ENCODE results near the gene BCL11A.

Gene BCL11A

DNA sequence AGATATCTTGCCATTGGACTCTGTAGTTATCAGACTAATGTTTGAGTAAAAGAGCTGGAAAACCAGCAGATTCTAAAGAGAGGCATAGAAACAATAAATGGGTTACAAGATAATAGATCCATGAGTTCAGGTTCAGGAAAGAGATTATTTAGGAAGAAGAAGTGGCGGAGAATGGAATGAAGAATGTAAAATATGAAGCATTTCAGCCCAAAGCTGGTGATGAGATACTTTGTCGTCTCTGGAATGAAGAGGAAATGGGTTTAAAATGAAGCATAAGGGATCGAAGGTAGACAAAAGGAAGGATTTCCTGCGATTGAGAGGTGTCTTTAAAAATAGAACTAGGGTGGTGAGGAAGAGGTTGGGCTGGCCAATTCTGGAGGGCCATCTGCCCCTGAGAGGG is 36.6 kb downstream of the BCL11A start:
- no peak for TF ChIP-seq YY1 (IDR thresholded peaks at IDR 0.05; ENCODE audit: low read depth)
- TF ChIP-seq EGR1 (IDR thresholded peaks at IDR 0.05) = no peak
- TF ChIP-seq NFIC (IDR thresholded peaks at IDR 0.05) = no peak
- TF ChIP-seq, protein P1, sequence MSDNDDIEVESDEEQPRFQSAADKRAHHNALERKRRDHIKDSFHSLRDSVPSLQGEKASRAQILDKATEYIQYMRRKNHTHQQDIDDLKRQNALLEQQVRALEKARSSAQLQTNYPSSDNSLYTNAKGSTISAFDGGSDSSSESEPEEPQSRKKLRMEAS (IDR thresholded peaks at IDR 0.05) = no peak
- TF ChIP-seq FOXM1 (IDR thresholded peaks at IDR 0.05; ENCODE audit: borderline replicate concordance, low read depth) = no peak
- no peak for TF ChIP-seq EP300 (IDR thresholded peaks at IDR 0.05; ENCODE audit: borderline replicate concordance)
- TF ChIP-seq ZBTB7A (IDR thresholded peaks at IDR 0.05; ENCODE audit: low read depth) = no peak

DNA sequence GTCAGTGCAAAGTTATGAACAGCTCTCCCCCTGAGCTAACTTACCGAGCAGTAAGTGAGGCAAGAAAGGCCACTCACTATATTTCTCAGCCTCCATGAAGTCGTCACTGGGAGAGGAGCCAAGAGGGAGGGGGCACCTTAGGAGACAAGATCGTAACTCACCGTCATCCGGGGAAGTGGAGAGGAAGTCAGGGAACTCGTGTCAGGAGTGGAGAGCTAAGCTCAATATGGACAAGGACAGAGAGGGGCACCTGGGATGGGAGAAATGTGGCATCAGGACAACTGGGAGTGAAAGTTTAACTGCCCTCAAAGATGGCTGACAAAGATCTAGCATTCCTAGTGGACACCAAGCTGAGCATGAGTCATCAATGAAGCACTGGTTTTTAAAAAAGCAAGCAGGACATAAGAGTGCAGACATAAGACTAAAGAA is 37.1 kb downstream of the BCL11A start:
- TF ChIP-seq, protein P2, sequence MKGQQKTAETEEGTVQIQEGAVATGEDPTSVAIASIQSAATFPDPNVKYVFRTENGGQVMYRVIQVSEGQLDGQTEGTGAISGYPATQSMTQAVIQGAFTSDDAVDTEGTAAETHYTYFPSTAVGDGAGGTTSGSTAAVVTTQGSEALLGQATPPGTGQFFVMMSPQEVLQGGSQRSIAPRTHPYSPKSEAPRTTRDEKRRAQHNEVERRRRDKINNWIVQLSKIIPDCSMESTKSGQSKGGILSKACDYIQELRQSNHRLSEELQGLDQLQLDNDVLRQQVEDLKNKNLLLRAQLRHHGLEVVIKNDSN (IDR thresholded peaks at IDR 0.05) = no peak
- no peak for TF ChIP-seq CREB1 (IDR thresholded peaks at IDR 0.05; ENCODE audit: low read depth)
- no peak for TF ChIP-seq RAD21 (IDR thresholded peaks at IDR 0.05; ENCODE audit: low read depth)

DNA sequence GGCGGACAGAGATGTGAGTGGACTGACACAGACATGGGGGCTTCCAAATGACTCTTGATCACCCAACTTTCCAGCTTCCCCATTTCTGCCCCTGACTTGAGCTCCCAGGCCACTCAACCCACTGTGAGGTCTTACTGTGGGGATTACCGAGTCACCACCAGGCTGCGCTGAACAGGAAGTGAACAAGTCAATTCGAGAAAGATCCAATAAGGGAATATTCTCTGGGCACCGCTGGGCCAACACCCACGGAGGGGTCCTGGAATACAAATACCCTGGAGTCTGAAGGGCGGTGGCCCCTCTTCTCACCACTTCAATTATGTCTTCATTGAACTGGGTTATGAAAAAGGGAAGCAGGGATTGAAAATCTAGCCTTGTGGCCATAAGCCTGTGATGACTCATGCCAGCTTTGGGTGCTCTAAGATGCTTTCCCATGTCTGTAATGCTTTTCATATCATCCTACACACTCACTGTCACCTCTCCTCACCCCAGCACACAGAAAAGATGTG is 37.7 kb downstream of the BCL11A start:
- no peak for TF ChIP-seq ZBTB7A (IDR thresholded peaks at IDR 0.05; ENCODE audit: low read depth)
- no peak for TF ChIP-seq EGR1 (IDR thresholded peaks at IDR 0.05)
- no peak for TF ChIP-seq YY1 (IDR thresholded peaks at IDR 0.05; ENCODE audit: low read depth)
- no peak for TF ChIP-seq NFIC (IDR thresholded peaks at IDR 0.05)
- TF ChIP-seq, protein P2 (IDR thresholded peaks at IDR 0.05) = no peak
- TF ChIP-seq CEBPB (IDR thresholded peaks at IDR 0.05) = no peak
- TF ChIP-seq TEAD4 (IDR thresholded peaks at IDR 0.05) = no peak
- TF ChIP-seq RAD21 (IDR thresholded peaks at IDR 0.05; ENCODE audit: low read depth) = no peak

DNA sequence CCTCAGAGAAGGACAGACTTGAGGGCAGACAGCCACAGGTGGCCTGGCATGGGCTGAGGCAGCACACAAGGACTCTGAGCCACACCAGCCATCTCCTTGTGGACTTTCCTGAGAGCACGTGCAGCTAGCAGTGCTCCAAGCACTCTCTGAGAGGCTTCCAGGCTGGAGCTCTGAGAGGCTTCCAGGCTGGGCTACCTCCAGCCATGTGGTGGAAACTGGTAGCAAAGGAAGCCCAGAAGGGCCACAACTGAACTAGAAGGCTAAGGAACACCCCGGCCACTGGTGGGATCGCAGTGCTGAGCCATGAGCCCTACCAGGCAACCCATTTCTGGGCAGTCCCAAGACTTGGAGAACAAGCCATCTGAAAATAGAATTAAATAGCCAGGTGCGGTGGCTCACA is 39.5 kb downstream of the BCL11A start:
- no peak for TF ChIP-seq CREB1 (IDR thresholded peaks at IDR 0.05; ENCODE audit: low read depth)
- no peak for TF ChIP-seq YY1 (IDR thresholded peaks at IDR 0.05; ENCODE audit: low read depth)
- TF ChIP-seq, protein P2 (IDR thresholded peaks at IDR 0.05) = no peak
- TF ChIP-seq RAD21 (IDR thresholded peaks at IDR 0.05; ENCODE audit: low read depth) = no peak
- no peak for TF ChIP-seq EP300 (IDR thresholded peaks at IDR 0.05; ENCODE audit: borderline replicate concordance)
- TF ChIP-seq ZBTB7A (IDR thresholded peaks at IDR 0.05; ENCODE audit: low read depth) = no peak
- TF ChIP-seq, protein P1 (IDR thresholded peaks at IDR 0.05) = no peak

DNA sequence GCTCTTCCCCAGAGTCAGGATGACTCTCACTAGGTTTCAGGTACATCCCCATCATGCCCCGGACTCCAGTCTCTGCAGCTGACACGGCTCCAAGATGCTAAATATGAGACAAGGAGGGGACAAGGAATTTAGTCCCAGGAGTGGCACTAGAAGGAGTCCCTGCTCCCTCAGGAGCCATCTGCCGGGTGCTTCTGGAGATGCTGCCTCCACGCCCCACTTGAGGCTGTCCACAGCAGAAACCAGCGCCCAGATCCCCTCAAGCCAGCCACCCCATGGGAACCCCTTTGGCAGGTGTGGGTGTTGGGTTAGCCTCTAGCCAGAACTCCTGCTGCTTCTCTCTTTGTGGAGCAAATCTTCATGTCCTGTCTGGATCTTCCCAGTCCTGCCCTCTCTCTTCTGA is 40.3 kb downstream of the BCL11A start:
- TF ChIP-seq, protein P2 (IDR thresholded peaks at IDR 0.05) = no peak
- TF ChIP-seq CEBPB (IDR thresholded peaks at IDR 0.05) = no peak
- TF ChIP-seq RAD21 (IDR thresholded peaks at IDR 0.05; ENCODE audit: low read depth) = no peak
- no peak for TF ChIP-seq ZBTB7A (IDR thresholded peaks at IDR 0.05; ENCODE audit: low read depth)
- TF ChIP-seq CREB1 (IDR thresholded peaks at IDR 0.05; ENCODE audit: low read depth) = no peak
- TF ChIP-seq EP300 (IDR thresholded peaks at IDR 0.05; ENCODE audit: borderline replicate concordance) = no peak
- TF ChIP-seq TAF1 (IDR thresholded peaks at IDR 0.05; ENCODE audit: low read depth) = no peak
- TF ChIP-seq FOXM1 (IDR thresholded peaks at IDR 0.05; ENCODE audit: borderline replicate concordance, low read depth) = no peak
- TF ChIP-seq YY1 (IDR thresholded peaks at IDR 0.05; ENCODE audit: low read depth) = no peak
- no peak for TF ChIP-seq NFIC (IDR thresholded peaks at IDR 0.05)

DNA sequence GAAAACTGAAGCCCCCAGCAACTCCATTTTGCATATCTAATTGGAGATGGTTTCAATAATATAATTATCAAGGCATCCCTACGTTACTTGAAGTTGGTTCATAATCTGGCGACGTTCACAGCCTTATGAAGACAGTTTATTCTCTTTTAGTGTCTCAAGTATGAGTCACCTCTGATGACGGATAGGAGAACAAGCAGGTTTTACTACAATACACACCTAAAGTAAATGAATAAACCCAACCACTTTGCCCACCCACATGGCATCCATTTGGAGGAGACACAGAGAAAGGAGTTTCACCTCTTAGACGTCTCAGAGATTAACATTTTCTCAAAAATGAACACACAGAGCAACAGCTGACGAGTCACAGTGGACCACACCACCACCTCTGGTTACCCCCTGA is 40.8 kb downstream of the BCL11A start:
- TF ChIP-seq, protein P3, sequence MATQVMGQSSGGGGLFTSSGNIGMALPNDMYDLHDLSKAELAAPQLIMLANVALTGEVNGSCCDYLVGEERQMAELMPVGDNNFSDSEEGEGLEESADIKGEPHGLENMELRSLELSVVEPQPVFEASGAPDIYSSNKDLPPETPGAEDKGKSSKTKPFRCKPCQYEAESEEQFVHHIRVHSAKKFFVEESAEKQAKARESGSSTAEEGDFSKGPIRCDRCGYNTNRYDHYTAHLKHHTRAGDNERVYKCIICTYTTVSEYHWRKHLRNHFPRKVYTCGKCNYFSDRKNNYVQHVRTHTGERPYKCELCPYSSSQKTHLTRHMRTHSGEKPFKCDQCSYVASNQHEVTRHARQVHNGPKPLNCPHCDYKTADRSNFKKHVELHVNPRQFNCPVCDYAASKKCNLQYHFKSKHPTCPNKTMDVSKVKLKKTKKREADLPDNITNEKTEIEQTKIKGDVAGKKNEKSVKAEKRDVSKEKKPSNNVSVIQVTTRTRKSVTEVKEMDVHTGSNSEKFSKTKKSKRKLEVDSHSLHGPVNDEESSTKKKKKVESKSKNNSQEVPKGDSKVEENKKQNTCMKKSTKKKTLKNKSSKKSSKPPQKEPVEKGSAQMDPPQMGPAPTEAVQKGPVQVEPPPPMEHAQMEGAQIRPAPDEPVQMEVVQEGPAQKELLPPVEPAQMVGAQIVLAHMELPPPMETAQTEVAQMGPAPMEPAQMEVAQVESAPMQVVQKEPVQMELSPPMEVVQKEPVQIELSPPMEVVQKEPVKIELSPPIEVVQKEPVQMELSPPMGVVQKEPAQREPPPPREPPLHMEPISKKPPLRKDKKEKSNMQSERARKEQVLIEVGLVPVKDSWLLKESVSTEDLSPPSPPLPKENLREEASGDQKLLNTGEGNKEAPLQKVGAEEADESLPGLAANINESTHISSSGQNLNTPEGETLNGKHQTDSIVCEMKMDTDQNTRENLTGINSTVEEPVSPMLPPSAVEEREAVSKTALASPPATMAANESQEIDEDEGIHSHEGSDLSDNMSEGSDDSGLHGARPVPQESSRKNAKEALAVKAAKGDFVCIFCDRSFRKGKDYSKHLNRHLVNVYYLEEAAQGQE (IDR thresholded peaks at IDR 0.05; ENCODE audit: low read depth) = no peak
- TF ChIP-seq CREB1 (IDR thresholded peaks at IDR 0.05; ENCODE audit: low read depth) (no peak), RAD21 (IDR thresholded peaks at IDR 0.05; ENCODE audit: low read depth) (no peak), TEAD4 (IDR thresholded peaks at IDR 0.05) (no peak), CEBPB (IDR thresholded peaks at IDR 0.05) (no peak), ZBTB7A (IDR thresholded peaks at IDR 0.05; ENCODE audit: low read depth) (no peak), TCF12 (IDR thresholded peaks at IDR 0.05; ENCODE audit: low read depth) (no peak), TAF1 (IDR thresholded peaks at IDR 0.05; ENCODE audit: low read depth) (no peak), NFIC (IDR thresholded peaks at IDR 0.05) (no peak), YY1 (IDR thresholded peaks at IDR 0.05; ENCODE audit: low read depth) (no peak), EGR1 (IDR thresholded peaks at IDR 0.05) (no peak), EP300 (IDR thresholded peaks at IDR 0.05; ENCODE audit: borderline replicate concordance) (no peak), FOXM1 (IDR thresholded peaks at IDR 0.05; ENCODE audit: borderline replicate concordance, low read depth) (no peak)
- TF ChIP-seq, protein P2 (IDR thresholded peaks at IDR 0.05) = no peak
- TF ChIP-seq, protein P1 (IDR thresholded peaks at IDR 0.05) = no peak

Measured in Ishikawa (cell line).